DND-41 (cell line): ENCODE measurements around the gene DEAF1.

ENCODE experiments used
- ATAC-seq: fragments of 200-7000 bp; cut with Tn5 transposase; 3 replicates; pipeline ENCODE4 v1.9.1; 2021; ENCODE audit warnings: low read depth; ENCODE audit not compliant: insufficient read depth
- DNase-seq: peaks from one replicate; pipeline ENCODE4 v3.0.0-alpha.2; 2020
- H2AFZ ChIP-seq: 2 replicates; pipeline ENCODE4 v1.6.0; 2012; ENCODE audit warnings: low read depth, low read length
- H3K27ac ChIP-seq: 2 replicates; pipeline ENCODE4 v1.5.1; 2012; ENCODE audit warnings: low read length, inconsistent platforms
- H3K27me3 ChIP-seq: fragments of 200-600 bp; sonication (generic); 2 replicates; pipeline ENCODE4 v1.6.0; 2012; ENCODE audit warnings: low read length, mild to moderate bottlenecking, inconsistent platforms; ENCODE audit not compliant: insufficient read depth, poor library complexity
- H3K36me3 ChIP-seq: 2 replicates; pipeline ENCODE4 v1.5.1; 2012; ENCODE audit warnings: low read length, inconsistent platforms; ENCODE audit not compliant: insufficient read depth
- H3K4me1 ChIP-seq: 2 replicates; pipeline ENCODE4 v1.5.1; 2012; ENCODE audit warnings: mild to moderate bottlenecking, low read length; ENCODE audit not compliant: insufficient read depth
- H3K4me2 ChIP-seq: 2 replicates; pipeline ENCODE4 v1.6.0; 2012; ENCODE audit warnings: mild to moderate bottlenecking, moderate library complexity, low read length, inconsistent platforms; ENCODE audit not compliant: insufficient read depth
- H3K4me3 ChIP-seq, 2 experiments: fragments of 200-600 bp in 1 of 2; shearing (Covaris generic) in 1 of 2; 2 replicates each; pipeline ENCODE4 v1.5.1; 2012 to 2016; ENCODE audit warnings: inconsistent platforms in 2 of 2, low read length in 2 of 2, mild to moderate bottlenecking in 2 of 2, low read depth in 1 of 2, moderate library complexity in 1 of 2
- H3K79me2 ChIP-seq: 2 replicates; pipeline ENCODE4 v1.6.0; 2012; ENCODE audit warnings: low read length, inconsistent platforms; ENCODE audit not compliant: insufficient read depth
- H3K9ac ChIP-seq: 2 replicates; pipeline ENCODE4 v1.6.0; 2012; ENCODE audit warnings: low read depth, mild to moderate bottlenecking, inconsistent platforms, low read length, moderate library complexity
- H3K9me3 ChIP-seq: 2 replicates; pipeline ENCODE4 v1.5.1; 2012; ENCODE audit warnings: low read length, moderate library complexity, mild to moderate bottlenecking, inconsistent platforms; ENCODE audit not compliant: insufficient read depth, severe bottlenecking
- H4K20me1 ChIP-seq: 2 replicates; pipeline ENCODE4 v1.6.0; 2012; ENCODE audit warnings: low read length; ENCODE audit not compliant: insufficient read depth
- CTCF ChIP-seq: IDR thresholded peaks from 2 replicates; pipeline ENCODE4 v1.5.1; 2012; ENCODE audit warnings: borderline replicate concordance, low read length, moderate library complexity, mild to moderate bottlenecking; ENCODE audit not compliant: poor library complexity, severe bottlenecking; ENCODE audit errors: extremely low read depth
- EZH2 ChIP-seq: IDR thresholded peaks from 3 replicates; pipeline ENCODE4 v1.6.1; 2012; ENCODE audit warnings: borderline replicate concordance, low read depth, mild to moderate bottlenecking, moderate library complexity, low read length, inconsistent platforms; ENCODE audit not compliant: severe bottlenecking

Gene DEAF1

DNA sequence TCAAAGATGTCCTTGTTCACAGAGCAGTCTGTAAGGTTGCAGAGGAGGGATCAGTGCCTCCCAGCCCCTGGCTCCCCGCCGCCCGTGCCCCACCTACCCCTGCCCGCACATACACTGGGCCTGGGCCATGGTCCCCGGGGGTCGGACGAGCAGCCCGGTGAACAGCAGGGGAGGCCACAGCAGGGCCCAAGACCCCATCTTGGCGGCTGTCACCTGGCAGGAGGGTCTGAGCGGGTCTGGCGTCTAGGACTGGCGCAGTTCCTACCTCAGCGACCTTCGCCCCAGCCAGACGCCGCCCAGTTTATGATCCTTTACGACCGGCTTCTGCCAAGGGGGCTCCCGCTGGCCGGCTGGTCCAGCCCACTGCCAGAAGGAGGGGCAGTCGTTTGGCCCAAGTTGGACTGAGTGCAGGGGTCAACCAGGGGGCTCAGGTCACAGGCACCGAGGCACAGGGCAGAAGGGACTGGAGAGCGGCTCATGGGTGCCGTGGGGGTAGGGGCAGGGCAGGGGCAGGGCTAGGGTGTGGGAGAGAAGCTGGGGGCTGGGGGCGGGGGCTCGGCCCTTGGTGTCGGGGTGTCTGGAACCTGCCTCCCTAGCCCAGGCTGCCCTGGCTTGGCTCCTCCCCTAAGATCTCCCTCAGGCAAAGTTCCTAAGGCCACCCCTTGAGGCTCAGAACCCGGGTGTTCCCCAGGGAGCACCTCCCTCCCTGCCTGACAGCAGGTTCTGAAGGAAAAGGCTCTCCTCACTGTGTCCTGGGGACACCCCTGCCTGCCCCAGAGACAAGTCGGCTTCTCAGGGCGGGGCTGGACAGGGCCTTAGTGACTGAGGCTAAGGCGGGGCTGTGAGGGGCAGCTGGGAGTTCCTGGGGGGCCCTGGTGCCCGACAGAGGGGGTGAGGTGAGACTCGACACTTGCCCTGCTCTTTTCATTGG lies 70.1 kb downstream of the DEAF1 start, which contains the start of gene CDHR5:
Gene CDHR5, minus strand, starts transcription at position 251 of the 931 bp plus-strand sequence. Its CDS starts 53 bp downstream, at position 198.
- Histone ChIP-seq H3K9ac (no peak within 1 kb of the TSS), H3K9me3 (no peaks in the 10 kb centered on the region), H3K27ac (no peak within 1 kb of the TSS), H3K27me3 (no peaks in the 10 kb centered on the region), H4K20me1 (no peaks in the 10 kb centered on the region; the same call in 1 of the 2 replicates), H2AFZ (no peak within 1 kb of the TSS), H3K4me1 (no peaks in the 10 kb centered on the region), H3K36me3 (peaks cover 7% of the 10 kb centered on the region; the same call in 1 of the 2 replicates), H3K4me2 (no peak within 1 kb of the TSS), H3K79me2 (no peaks in the 10 kb centered on the region), H3K4me3 (no peak within 1 kb of the TSS)
- TF ChIP-seq CTCF, result no peak
- TF ChIP-seq EZH2, result no peak
- DNase-seq (no peak), ATAC-seq (no peak)

DNA sequence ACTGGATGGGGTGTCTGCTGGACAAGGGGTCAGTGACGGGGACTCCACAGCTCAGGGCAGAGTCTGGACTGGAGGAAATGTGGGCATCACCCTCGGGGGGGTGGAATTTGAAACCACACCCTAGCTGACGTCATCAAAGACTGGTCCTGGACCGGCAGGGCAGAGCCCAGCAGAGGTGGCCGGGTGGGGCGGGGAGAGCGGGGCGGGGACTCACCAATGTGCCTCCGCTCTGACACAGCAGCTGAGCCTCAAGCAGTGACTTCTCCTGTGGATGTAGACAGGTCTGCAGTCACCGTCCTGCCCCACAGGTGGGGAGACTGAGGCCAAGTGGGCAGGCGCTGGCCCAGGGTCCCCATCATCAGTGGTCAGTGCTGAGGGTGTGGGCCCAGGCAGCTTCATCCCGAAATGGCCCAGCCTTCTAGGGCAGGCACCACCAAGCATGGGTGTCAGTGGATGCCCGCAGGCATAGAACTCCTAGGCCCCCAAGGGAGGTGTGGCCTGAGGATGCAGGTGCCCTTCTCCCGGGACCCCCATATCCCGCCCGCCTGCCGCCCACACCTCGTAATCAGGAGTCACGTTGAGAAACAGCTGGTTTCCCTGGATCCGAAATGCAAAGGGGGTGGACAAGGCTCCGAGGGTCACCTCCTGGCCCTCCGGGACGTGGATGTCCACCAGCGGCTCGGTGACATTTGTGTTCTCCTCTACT lies 70.9 kb downstream of the DEAF1 start:
- Histone ChIP-seq H3K36me3 (peaks cover 7% of the 10 kb centered on the region; the same call in 1 of the 2 replicates), H3K27ac (no peak overlapping the region), H3K9me3 (no peaks in the 10 kb centered on the region), H4K20me1 (peaks cover 3% of the 10 kb centered on the region; the same call in 1 of the 2 replicates), H3K4me2 (no peak overlapping the region), H3K4me1 (no peaks in the 10 kb centered on the region), H3K9ac (no peak overlapping the region), H2AFZ (no peak overlapping the region), H3K27me3 (no peaks in the 10 kb centered on the region), H3K4me3 (no peak overlapping the region), H3K79me2 (no peaks in the 10 kb centered on the region)
- DNase-seq (no peak), ATAC-seq (no peak)
- TF ChIP-seq CTCF (no peak), EZH2 (no peak)

- Histone ChIP-seq H3K27ac (no peak overlapping the region), H2AFZ (no peak overlapping the region), H3K36me3 (peaks cover 11% of the 10 kb centered on the region; the same call in 1 of the 2 replicates), H3K9me3 (no peaks in the 10 kb centered on the region), H3K4me1 (no peaks in the 10 kb centered on the region), H3K79me2 (no peaks in the 10 kb centered on the region), H4K20me1 (peaks cover 7% of the 10 kb centered on the region; the same call in 1 of the 2 replicates), H3K4me3 (no peak overlapping the region), H3K9ac (no peak overlapping the region), H3K27me3 (no peaks in the 10 kb centered on the region), H3K4me2 (no peak overlapping the region)
- DNase-seq, result no peak
- ATAC-seq, result no peak
- TF ChIP-seq EZH2 (no peak), CTCF (no peak)
These were observed 71.6 kb downstream of the DEAF1 start for GRCh38 chr11:623349-623869.
